HUES6 (cell line): ENCODE data around the gene EFNB1.
A peak's percentile ranks its signal among the peaks of the same experiment; 100 is the strongest.

Experiments
- H3K27ac ChIP-seq: 2 replicates; pipeline ENCODE4 v1.7.0; 2013; ENCODE audit warnings: low read depth, mild to moderate bottlenecking, low read length, inconsistent platforms
- H3K27me3 ChIP-seq: 2 replicates; pipeline ENCODE4 v1.6.1; 2013; ENCODE audit warnings: low read length; ENCODE audit not compliant: control insufficient read depth, insufficient read depth
- H3K36me3 ChIP-seq: 2 replicates; pipeline ENCODE4 v1.6.1; 2013; ENCODE audit warnings: low read length; ENCODE audit not compliant: control insufficient read depth, insufficient read depth
- H3K4me1 ChIP-seq: 2 replicates; pipeline ENCODE4 v1.6.1; 2013; ENCODE audit warnings: low read length; ENCODE audit not compliant: control insufficient read depth, insufficient read depth
- H3K4me3 ChIP-seq: 2 replicates; pipeline ENCODE4 v1.5.1; 2013; ENCODE audit warnings: low read depth, low read length
- H3K9ac ChIP-seq: one replicate; pipeline ENCODE4 v1.6.1; 2013; ENCODE audit warnings: mild to moderate bottlenecking, low read length
- H3K9me3 ChIP-seq: 2 replicates; pipeline ENCODE4 v1.6.1; 2013; ENCODE audit warnings: low read depth, low read length; ENCODE audit not compliant: control insufficient read depth, insufficient read depth

The EFNB1 gene

GRCh38 chrX:68868902-68869800 lies 40.3 kb downstream of the EFNB1 start:
- H3K27me3 ChIP-seq: peaks cover 23% of the 10 kb centered on the region
- no peak overlapping the region for H3K27ac ChIP-seq
- H3K9ac ChIP-seq: no peak overlapping the region
- H3K4me3 ChIP-seq: no peak overlapping the region
- H3K9me3 ChIP-seq: no peaks in the 10 kb centered on the region
- H3K4me1 ChIP-seq: peaks cover 29% of the 10 kb centered on the region
- H3K36me3 ChIP-seq: no peaks in the 10 kb centered on the region

- Histone ChIP-seq H3K9ac (no peak overlapping the region), H3K36me3 (no peaks in the 10 kb centered on the region), H3K27ac (no peak overlapping the region), H3K9me3 (no peaks in the 10 kb centered on the region), H3K4me3 (no peak overlapping the region), H3K27me3 (peaks cover 32% of the 10 kb centered on the region), H3K4me1 (peaks cover 29% of the 10 kb centered on the region)
Observed at GRCh38 chrX:68870357-68870756, 41.5 kb downstream of the EFNB1 start.

GRCh38 chrX:68872171-68872570 lies 43.4 kb downstream of the EFNB1 start:
- no peak overlapping the region for H3K27ac ChIP-seq
- peaks cover 29% of the 10 kb centered on the region for H3K4me1 ChIP-seq
- no peak overlapping the region for H3K9ac ChIP-seq
- no peaks in the 10 kb centered on the region for H3K36me3 ChIP-seq
- H3K9me3 ChIP-seq: no peaks in the 10 kb centered on the region
- peaks cover 35% of the 10 kb centered on the region for H3K27me3 ChIP-seq
- no peak overlapping the region for H3K4me3 ChIP-seq

GRCh38 chrX:68874076-68874475 lies 45.3 kb downstream of the EFNB1 start:
- Histone ChIP-seq H3K27me3 (peaks cover 30% of the 10 kb centered on the region), H3K4me1 (peaks cover 20% of the 10 kb centered on the region), H3K9ac (no peak overlapping the region), H3K4me3 (no peak overlapping the region), H3K36me3 (no peaks in the 10 kb centered on the region), H3K9me3 (no peaks in the 10 kb centered on the region), H3K27ac (no peak overlapping the region)

GRCh38 chrX:68876731-68877130 lies 47.9 kb downstream of the EFNB1 start:
- H3K9me3 ChIP-seq: no peaks in the 10 kb centered on the region
- H3K9ac ChIP-seq: no peak overlapping the region
- H3K4me1 ChIP-seq: peaks cover 36% of the 10 kb centered on the region
- H3K27me3 ChIP-seq: peaks cover 21% of the 10 kb centered on the region
- H3K27ac ChIP-seq: no peak overlapping the region
- H3K36me3 ChIP-seq: no peaks in the 10 kb centered on the region
- no peak overlapping the region for H3K4me3 ChIP-seq

DNA sequence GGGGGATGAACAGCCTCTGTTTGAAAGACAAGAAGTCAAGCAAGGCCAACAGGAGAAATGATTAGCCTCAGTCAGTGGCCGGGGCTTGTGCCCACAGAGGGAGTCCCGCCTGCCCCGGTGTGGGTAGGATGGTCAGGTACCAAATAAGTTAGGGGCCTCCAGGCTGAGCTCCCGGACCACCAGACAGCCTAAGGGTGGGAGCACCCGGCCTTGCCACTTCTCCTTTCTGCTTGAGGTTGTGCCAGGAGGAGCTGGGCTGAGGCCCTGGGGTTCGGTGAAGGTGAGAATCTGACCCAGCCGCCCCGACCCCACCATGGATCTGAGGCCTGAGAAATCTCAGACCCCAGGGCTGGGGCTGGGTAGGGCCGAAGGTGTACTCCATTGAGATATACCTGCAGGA lies 48.8 kb downstream of the EFNB1 start:
- no peaks in the 10 kb centered on the region for H3K9me3 ChIP-seq
- H3K27ac ChIP-seq: no peak overlapping the region
- no peak overlapping the region for H3K9ac ChIP-seq
- H3K4me3 ChIP-seq: no peak overlapping the region
- H3K36me3 ChIP-seq: no peaks in the 10 kb centered on the region
- H3K4me1 ChIP-seq: peaks cover 38% of the 10 kb centered on the region
- H3K27me3 ChIP-seq: peaks cover 29% of the 10 kb centered on the region

DNA sequence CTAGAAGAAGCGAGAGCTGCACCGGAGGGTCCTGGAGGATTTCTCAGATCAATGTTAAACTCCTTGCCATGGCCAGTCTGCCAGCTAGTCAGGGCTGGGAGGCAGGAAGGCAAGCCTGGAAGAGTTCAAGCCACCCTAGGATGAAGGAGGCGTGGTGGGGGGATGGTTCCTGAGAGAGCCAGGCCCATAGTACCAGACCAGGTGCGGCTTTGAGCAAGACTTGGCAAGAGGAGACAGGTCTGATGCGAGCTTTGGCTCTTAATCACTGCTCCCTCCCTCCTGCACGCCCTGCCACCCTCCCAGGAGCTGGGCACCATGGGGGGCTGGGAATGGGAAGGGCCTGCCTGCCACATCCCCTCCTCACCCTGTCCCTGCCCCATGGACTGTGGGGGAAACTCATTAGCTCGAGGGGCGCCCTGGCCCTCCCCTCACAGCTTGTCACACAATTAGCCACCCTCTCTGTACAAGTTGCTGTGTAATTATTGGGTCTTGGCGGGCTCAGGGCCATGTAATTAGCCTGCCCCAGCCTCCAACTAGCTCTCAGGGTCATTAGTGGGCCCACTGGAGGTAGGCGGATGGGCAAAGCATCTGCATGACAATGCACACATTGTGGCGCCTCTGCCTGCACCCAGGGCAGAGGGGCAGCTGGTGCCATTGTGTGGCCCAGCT lies 50.3 kb downstream of the EFNB1 start:
- H3K9me3 ChIP-seq: no peaks in the 10 kb centered on the region

GRCh38 chrX:68880846-68881552 lies 52.2 kb downstream of the EFNB1 start:
- peak overlapping the region; percentile 20; the same call in 1 of the 2 replicates for H3K4me3 ChIP-seq
- peaks cover 32% of the 10 kb centered on the region for H3K27me3 ChIP-seq
- H3K4me1 ChIP-seq: peaks cover 49% of the 10 kb centered on the region
- H3K9ac ChIP-seq: no peak overlapping the region
- H3K9me3 ChIP-seq: no peaks in the 10 kb centered on the region
- H3K27ac ChIP-seq: no peak overlapping the region; the same call in 1 of the 2 replicates
- H3K36me3 ChIP-seq: no peaks in the 10 kb centered on the region

More for the DNA sequence above, 50.3 kb downstream of the EFNB1 start:
- no peak overlapping the region for H3K4me3 ChIP-seq
- no peaks in the 10 kb centered on the region for H3K36me3 ChIP-seq
- peaks cover 30% of the 10 kb centered on the region for H3K27me3 ChIP-seq
- peaks cover 49% of the 10 kb centered on the region for H3K4me1 ChIP-seq
- no peak overlapping the region for H3K27ac ChIP-seq
- no peak overlapping the region for H3K9ac ChIP-seq

DNA sequence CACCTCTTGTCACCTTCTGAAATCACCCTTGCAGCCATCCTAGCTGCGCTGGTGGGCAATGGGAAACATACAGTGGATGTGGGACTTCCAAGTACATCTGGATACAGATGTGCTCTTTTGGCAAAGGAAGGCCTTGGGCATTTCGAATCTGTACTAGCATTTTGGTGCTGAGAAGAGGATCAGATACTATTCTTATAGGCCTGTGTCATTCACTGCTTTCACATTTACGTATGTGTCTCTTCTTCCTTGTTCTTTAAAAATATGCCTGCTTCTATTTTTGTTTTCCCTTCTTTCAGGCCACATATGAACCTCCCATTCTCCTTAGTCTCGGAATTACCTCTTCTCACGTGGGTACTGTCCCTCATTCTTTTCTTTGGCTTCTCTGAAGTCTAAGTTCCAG lies 53.1 kb downstream of the EFNB1 start:
- Histone ChIP-seq H3K4me3 (no peak overlapping the region), H3K4me1 (peaks cover 49% of the 10 kb centered on the region), H3K36me3 (no peaks in the 10 kb centered on the region), H3K9me3 (no peaks in the 10 kb centered on the region), H3K9ac (no peak overlapping the region), H3K27ac (no peak overlapping the region; the same call in 1 of the 2 replicates), H3K27me3 (peaks cover 36% of the 10 kb centered on the region)

- no peaks in the 10 kb centered on the region for H3K9me3 ChIP-seq
- H3K36me3 ChIP-seq: no peaks in the 10 kb centered on the region
- H3K4me1 ChIP-seq: peaks cover 44% of the 10 kb centered on the region
- no peak overlapping the region for H3K27ac ChIP-seq
- peaks cover 54% of the 10 kb centered on the region for H3K27me3 ChIP-seq
- H3K4me3 ChIP-seq: no peak overlapping the region
- H3K9ac ChIP-seq: no peak overlapping the region
Observed at GRCh38 chrX:68883800-68884199, 55.0 kb downstream of the EFNB1 start.
